Activated CD4-positive, alpha-beta T cell treated with anti-CD3 and anti-CD28 coated beads, Interleukin-2, amount 50 U/mL, for 48 hours (primary cell): ENCODE measurements around the gene DUSP7.
"Not testable (repeated sequence)": the region's sequence is repeated elsewhere in the genome, so short reads cannot be mapped to it uniquely, and the experiment has no call there.

ENCODE experiments used
- DNase-seq, 2 experiments: peaks; one replicate each; pipeline ENCODE4 v3.0.0-alpha.2; 2020

DUSP7 gene

DNA sequence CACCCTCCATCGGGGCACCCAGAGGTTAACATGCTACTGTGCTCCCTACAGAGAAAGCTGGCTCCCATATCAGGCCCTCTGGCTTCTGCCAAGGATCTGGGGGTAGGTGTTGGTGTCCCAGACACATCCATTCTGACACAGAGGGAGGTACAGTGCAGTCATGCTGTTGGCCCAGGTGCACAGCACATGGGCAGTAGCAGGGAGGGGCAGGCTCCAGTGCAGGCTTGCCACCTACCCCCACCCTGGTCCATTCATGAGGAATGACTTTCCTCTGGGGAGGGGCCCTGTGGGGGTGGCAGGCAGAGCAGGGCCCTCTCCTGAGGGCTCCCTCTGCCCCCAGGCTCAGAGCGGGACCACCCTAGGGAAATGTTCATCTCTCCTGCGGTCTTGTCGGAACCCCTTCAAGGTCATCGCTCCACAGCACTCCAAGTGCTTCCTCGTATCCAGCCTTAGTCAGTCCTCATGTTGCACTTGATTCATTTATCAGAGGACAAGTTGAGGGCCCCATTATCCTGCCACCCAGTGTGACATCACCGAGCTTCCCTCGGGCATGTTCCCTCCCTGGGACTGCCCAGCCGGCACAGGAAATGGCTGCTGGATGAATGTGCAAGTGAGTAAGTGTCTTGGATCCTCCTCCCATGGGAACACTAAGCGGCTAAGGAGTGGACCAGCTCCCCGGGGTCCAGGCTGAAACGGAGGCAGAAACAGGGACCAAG is 10.0 kb downstream of the DUSP7 start:
- no peak for DNase-seq

DNA sequence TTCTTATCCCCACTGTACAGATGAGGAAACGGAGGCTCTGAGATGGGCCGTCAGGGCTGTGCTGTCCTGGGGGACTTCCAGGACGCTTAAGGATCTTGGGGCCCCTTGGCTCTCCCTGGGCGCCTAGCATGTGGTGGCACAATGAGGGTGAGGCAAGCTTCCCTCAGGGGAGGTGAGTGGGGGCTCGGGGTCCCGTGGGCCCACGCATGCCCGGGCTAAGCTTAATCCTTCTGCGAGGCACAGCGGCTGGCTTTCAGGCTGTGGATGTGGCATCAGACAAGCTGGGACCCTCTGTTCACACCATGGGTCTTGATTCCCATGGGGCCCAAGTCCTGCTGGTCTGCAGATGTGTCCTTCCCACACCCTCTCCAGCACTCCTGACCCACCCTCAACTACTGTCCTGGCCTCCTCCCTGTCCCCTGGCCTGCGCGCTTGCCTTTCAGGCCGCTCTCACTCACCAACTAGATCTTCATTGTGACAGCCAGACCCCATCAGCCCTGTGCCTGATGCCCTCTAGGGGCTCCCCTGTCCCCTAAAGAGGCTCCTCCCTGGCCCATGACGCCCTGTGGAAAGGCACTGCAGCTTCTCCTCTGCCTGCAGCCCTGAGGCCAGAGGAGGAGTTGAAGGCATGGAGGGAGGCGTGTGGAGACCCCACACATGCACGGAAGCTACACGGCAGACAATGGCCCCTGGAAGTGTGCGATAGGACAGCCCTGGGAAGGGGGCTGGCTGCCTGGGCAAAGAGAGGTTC is 11.3 kb downstream of the DUSP7 start:
- no peak for DNase-seq

DNA sequence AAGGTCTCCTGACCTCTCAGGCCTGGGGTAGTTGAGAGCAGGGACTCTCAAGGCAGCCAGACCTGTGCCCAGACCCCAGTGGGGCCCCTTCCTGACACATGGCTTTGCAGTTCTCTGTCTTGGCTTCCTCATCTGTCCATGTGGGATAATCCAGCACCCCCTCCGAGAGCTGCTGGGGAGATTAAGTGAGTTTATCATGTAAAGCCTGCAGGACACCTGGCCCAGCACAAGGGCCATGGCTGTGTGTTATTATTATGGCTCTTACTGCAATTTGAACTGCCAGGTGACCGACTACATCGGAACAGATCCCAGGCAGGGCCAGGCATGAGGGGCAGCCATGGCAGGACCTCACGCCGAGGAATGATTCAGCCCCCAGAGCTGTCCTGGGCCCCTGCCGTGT is 12.6 kb downstream of the DUSP7 start:
- DNase-seq = no peak

DNA sequence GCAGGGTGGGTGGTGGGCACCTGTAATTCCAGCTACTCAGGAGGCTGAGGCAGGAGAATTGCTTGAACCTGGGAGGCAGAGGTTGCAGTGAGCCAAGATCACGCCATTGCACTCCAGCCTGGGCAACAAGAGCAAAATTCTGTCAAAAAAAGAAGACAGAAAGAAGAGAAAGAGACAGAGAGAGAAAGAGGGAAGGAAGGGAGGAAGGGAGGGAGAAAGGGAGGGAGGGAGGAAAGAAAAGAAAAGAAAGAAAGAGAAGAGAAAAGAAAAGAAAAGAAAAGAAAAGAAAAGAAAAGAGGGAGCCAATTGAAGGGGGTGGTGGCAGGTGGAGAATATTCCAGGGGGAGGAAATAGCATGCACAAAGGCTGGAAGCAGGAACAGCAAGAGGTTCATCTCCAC is 13.3 kb downstream of the DUSP7 start:
- not testable (repeated sequence) for DNase-seq

DNA sequence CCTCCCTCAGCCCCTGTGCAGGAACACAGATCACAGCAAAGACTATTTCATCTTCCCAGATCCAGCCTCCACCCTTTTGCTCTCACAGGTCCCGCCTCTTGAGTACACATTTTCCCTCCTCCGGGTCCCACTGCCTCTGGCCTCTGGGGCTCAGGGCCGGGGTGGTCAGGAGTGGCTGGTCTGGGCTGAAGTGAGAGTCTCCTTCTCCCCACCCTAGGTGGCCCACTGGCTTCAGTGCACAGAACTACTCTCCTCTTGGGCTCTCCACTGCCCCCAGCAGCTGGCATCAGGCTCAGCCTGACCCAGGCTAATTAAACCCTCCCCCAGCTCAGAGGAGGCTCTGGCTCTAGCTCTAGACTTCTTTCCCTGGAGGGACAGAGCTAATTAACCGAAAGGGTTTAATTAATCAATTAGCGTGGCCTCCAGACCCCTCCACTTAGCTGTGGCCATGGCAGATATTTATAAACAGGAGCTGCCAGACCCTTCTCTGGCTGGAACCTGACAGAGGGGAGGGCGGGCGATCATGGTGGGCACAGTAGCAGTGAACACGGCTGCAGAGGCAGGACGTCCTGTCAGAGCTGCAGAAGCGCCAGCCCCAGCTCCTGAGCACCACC is 15.1 kb downstream of the DUSP7 start:
- DNase-seq = no peak

DNA sequence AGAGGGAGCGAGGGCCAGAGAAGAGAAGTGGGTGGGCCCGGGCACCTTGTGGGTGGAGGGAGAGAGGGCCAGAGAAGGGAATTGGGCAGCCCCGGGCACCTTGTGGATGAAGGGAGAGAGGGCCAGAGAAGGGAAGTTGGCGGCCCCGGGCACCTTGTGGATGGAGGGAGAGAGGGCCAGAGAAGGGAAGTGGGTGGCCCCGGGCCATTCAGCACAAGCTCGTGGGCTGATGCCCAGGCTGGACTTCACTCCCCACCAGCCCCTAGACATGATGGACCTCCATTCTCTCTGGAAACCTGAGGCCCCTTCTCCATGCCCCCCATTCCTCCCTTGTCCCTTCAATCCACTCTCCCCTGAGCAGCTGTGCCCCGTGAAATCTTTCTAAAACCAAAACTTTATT is 15.8 kb downstream of the DUSP7 start:
- DNase-seq = no peak

DNA sequence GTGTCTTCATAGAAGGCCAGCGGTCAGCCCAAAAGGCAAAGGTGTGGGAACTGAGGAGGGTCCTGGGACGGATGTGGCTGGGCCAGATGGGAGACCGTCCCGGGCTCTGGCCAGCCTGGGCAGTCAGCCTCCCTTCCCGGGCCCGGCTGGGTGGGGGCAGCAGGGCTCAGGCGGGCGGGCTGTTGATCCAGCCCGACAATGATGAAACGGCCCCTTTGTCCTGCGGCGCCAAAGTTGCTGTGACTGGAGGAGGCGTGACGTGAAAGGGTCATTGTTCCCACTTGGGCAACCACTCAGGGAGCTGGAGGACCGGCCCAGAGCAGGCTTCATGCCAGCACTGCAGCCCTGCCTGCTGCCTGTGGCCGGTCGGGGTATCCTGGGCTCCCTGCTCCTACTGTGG is 16.5 kb downstream of the DUSP7 start:
- DNase-seq = no peak

DNA sequence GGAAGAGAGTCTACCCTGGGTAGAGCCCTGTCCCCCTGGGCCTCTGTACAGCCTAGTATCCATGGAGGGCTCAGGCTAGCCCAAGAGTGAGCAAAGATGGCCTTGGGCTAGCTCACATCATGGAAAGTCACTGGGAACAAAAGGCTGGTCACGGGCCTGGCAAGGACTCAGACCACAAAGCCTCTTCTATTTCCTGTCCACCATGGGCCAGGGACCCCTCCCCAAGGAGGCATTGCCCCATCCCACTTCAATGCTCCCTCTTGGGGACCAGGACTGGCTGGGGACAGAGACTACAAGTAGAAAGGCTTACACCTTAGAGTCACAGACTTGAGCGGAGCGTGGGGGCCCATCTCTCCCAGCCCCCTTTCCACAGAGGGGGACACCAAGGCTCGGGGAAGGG is 16.9 kb downstream of the DUSP7 start:
- no peak for DNase-seq

DNA sequence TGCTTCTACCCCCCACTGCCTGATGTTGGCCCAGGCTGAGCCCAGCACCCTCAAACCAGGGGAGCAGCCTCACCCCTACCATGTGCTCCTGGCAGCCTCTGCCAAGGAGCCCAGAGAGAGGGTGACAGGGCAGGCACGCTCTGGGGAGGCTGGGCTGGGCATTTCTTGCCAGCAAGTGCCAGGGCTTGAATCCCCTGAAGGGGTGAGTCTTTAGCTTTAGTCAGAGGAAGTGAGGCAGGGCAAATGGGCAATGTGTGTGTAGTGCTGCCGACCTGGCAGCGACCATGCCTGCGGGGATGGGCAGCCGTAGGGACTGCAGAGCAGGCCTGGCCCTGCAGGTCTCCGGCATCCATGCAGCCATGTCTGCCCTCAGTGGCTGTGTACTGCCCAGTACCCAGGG is 18.1 kb downstream of the DUSP7 start:
- DNase-seq = no peak

DNA sequence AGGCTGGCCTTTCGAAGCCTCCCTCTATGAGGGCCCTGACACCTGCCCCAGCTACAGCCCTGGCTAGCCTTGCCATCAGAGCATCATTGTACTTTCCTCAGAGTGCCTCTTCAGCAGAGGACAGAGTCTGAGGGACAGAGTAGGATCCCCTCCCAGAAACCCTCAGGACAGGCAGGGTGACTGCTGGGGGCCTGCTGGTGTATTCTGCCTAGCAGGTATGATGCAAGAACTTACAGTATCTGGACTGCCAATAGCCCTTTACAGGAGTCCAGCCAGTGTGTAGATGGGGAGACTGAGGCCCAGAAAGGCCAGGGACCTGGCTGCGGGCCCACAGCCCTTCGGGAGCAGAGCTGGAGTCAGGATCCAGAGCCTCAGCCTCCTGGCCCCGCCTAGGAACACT is 19.1 kb downstream of the DUSP7 start:
- no peak for DNase-seq

DNA sequence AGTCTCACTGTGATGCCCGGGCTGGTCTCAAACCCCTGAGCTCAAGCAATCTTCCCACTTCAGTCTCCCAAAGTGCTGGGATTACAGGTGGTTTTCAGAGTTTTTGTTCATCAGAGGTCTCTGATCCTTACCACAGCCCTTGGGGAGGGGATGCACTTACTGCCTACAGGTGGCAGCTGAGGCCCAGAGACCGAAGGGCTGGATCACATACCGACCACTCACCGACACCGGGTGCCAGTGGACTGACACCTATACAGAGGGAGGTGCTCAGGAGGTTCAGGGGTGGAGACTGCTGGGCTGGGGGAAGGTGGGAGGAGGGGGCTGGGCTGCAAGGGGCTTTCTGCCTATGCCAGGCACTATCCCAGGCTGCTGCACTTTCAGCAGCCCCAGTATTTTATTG is 19.5 kb downstream of the DUSP7 start:
- no peak for DNase-seq

DNA sequence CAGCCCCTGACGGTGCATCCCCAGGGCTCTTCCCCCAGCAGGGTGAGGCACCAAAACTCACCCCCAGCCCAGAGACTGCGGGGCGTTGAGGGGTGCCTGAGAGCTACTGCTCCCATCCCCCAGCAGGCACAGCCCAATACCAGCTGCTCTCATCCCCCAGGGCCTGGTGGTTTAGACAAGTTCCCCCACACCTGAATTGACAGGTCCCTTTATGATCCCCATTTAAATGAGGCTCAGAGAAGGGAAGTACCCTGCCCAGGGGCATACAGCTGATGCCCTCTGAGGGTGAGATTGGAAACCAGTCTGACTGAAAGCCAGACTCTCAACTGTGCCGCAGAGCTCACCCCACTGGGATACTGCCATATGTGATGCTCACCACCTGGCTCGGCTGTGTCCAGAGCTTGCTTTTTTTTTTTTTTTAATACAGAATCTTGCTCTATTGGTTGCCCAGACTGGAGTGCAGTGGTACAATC is 20.1 kb downstream of the DUSP7 start:
- DNase-seq = no peak

DNA sequence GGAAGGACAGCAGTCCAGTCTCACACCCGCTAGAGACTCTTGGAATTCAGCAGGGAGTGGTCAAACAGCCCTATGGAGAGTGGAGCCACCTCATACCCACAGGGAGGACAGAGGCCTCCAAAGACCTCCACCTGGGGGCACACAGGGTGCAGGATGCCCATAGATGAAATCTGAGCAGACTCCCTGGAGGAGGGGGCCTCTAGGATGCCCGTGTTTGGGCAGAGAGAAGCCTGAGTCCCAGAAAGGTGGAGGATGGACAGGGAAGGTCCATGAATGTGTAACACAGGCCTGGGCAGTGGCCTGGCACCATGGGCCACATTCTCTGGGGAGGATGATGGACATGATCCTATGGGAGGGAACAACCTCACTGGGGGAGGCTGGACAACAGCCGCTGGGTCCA is 21.7 kb downstream of the DUSP7 start:
- DNase-seq = no peak

DNA sequence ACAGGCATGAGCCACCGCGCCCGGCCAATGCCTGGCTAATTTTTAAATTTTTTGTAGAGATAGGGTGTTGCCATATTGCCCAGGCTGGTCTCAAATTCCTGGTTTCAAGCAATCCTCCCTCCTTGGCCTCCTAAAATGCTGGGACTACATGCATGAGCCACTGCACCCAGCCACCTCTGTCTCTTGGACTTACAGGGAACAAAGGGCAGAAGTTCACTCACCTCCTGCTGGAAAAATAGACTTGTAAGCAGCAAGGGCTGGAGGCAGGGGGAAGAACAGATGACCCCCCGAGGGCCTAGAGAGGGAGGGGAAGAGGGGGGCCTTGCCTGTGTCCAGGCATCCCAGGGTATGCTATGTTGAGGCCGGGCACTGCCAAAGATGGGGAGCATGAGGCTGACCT is 22.2 kb downstream of the DUSP7 start:
- DNase-seq = no peak

DNA sequence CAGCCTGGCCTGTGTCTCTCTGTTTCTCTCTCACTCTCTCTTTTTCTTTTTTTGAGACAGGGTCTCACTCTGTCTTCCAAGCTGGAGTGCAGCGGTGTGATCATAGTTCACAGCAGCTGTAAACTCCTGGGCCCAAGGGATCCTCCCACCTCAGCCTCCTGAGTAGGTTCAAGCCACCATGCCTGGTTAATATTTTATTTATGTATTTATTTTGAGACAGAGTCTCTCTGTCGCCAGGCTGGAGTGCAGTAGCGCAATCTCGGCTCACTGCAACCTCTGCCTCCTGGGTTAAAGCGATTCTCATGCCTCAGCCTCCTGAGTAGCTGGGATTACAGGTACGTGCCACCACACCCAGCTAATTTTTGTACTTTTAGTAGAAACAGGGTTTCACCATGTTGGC is 22.6 kb downstream of the DUSP7 start:
- not testable (repeated sequence) for DNase-seq

DNA sequence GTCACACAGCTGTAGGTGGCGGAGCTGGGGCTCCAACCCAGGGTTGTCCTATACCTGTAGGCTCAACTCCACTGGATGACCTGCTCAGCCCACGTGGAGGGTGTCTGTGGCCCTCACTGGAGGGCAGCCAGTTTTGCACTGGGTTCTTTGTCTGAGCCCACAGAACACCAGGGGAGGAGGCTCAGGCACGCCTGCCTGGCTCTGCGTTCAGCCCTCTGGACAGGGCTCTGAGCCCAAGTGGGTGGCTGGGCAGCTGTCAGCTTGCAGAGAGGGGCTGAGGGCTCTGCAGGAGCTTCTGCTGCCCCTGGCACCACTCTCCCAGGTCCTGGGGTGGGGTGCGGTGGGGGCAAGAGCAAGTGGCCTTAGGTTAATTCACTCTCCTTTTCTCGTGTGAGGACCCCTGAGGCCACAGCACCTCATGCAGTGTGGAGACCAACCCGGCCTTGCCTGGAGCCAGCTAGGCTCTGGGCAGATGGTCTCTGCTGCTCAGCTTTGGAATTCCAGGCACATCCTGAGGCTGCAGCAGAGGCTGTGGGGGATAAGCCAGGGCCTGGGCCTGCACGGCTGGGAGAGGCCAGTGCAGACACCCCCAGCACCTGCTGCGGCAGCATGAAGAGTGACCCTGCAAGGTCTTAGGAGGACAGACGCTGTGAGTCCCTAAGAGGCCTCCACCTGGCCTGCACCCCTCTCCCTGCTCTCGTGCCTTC is 23.5 kb downstream of the DUSP7 start:
- DNase-seq = no peak

DNA sequence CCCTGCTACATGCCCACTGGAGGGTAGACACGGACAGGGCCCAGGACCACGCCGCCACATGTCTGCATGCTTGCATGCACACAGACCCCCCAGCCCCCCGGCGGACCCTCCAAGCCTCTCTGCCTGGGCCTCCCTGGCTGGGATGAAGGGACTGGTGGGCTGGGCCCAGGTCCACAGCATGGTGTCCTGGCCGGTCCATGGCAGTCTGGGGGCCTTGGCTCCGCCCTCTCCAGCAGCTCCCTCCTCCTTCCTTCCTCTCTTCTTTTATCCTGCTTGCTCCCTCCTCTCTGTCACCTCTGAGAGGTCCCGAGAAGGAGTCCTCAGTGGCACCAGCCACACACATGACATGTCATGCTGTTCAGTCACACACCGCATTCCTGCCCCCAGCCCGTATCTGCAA is 24.5 kb downstream of the DUSP7 start:
- DNase-seq = no peak

DNA sequence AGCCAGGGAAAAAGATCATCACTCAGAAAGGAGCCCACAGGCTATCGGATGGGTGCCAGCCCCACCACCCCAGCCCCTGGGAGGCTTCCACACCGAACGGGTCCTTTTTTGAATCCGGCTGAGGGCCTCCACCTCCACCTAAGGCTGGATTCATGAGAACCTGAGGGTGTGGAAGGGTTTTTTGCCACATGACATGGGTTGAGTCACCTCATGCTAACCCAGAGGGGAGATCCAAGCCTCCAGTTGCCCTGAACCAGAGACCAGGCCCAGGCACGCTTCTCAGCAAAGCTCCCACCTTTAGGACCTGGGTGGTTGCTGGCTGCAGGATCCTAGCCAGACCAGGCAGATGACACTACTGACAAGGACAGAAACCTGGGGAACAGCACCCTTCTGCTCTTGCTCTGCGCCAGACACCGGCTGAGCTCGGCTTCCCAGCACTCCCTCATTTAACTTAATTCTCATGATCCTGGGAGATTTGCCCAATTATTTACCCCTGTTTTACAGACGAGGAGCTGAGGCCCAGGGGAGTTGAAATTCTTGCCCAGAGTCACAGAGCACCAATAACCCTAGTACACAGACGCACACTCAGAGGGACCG is 25.6 kb downstream of the DUSP7 start:
- DNase-seq = no peak

DNA sequence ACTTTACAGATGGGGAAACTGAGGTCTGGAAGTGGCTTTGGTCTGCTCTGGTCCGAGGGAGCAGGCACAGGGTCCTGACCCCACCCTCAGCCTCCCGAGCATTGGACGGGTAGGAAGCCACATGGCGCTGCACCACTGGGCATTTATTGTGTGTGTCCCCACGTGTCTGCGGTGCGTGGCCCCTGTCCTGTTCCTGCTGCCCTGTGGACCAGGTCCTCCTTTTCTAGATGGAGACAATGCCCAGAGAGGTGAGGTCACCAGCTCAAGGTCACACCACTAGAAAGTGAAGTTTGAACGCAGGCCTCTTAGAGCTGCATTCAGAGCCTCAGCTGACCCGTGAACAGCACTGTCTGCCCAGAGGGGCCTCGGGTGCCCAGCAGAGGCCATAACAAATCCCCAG is 26.8 kb downstream of the DUSP7 start:
- no peak for DNase-seq

DNA sequence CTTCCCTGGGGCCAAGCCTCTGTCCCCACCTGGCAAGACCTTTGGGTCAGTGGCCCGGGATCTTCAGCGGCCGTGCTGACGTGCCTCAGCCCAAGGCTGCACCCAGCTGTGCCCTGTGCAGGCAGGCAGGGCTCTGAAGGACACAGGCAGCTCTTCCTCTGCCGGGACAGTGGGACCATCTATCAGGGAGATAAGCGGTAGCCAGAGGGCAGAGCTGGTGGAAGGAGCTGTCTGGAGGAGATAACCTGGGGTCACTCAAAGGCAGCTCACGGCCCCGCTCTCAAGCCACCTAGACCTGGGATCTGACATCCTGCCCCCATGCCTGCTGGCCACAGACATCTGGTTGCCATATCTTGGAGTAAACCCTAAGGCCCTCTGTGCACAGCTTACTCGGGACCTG is 27.3 kb downstream of the DUSP7 start:
- DNase-seq = no peak

DNA sequence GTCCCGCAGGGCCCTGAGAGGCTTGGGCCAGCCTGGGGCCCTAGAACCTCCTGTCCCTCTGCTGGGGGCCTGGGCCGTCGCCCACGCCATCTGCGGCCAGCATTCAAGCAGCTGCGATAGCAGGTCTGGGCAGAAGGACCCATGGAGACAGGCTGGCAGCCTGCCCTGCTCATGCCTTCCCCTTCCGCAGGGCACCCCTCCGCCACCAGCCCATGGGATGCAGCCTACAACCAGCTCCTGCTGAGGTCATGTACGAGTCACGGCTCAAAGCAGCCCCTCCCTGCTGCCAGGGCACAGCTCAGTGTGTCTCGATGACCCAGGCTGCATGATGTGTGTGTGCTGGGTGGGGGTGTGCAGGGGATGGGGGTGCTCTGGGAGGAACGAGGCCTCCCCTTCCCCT is 27.8 kb downstream of the DUSP7 start:
- no peak for DNase-seq

DNA sequence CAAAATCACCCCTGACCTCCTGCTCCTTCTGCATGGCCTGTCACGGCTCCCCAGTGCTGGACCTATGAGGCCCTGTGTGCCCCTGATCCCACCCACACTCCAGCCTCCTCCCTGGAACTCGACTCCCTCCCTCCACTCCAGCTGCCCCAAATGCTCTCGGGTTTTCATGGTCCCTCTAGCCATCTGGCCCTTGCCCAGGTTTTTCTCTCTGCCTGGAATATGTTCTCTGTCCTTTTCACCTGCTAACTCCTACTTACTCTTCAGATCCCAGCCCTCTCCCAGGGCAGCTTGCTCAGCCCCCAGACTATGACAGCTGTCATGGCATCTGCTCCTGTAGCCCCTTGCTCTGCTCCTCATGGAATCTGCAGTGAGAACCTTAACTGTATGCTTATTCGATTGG is 30.3 kb downstream of the DUSP7 start:
- no peak for DNase-seq

DNA sequence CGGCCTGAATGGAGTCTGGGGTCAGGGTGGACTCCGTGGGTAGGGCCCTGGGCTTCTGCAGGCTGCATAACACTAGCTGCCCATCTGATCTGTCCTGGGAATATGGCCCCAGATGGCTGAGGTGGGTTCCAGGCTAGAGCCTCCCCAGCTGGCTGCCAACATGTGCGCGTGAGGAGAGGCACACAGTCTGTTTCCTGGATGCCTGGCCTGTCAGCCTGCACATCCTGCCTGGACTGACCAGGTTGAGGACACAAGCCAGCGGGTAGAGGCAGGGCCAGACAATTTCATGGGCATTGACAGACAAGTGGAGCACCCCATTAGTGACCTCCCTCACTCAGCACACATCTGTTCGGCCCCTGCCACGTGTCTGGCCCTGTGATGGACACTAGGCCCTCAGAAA is 30.9 kb downstream of the DUSP7 start:
- DNase-seq = no peak
